ENCODE results near the gene AOPEP.

GRCh38 chr9:94802251-94802650 is 75.8 kb downstream of the AOPEP start:
- TF ChIP-seq CTCF (IDR thresholded peaks at IDR 0.05) (no peak), POLR2A (IDR thresholded peaks at IDR 0.05) (no peak)
